Activated CD8-positive, alpha-beta memory T cell treated with anti-CD3 and anti-CD28 coated beads, Interleukin-2, amount 50 U/mL, for 4 hours (primary cell): Measurements from ENCODE around the gene LHX1.

Source experiments
- DNase-seq: peaks from one replicate; pipeline ENCODE4 v3.0.0-alpha.2; 2020

LHX1 gene

GRCh38 chr17:36937001-36937958 is at the start of gene LHX1:
TSS of gene LHX1 (plus strand) at chr17:36937475. CDS start at chr17:36938198, 723 bp downstream.
- no peak for DNase-seq

GRCh38 chr17:36888236-36888951 is 48.9 kb upstream of the LHX1 start:
- DNase-seq, result no peak

GRCh38 chr17:36889770-36890349 is 47.4 kb upstream of the LHX1 start:
- no peak for DNase-seq

GRCh38 chr17:36890398-36891168 is 46.7 kb upstream of the LHX1 start:
- no peak for DNase-seq

- DNase-seq, result no peak
Observed at GRCh38 chr17:36892112-36892838, 45.0 kb upstream of the LHX1 start.

- DNase-seq, result no peak
Observed at GRCh38 chr17:36894177-36894576, 43.1 kb upstream of the LHX1 start.

- DNase-seq, result no peak
Observed at GRCh38 chr17:36894925-36895324, 42.4 kb upstream of the LHX1 start.

- DNase-seq, result no peak
Observed at GRCh38 chr17:36899250-36900159, 37.8 kb upstream of the LHX1 start.

GRCh38 chr17:36900160-36900512 is 37.1 kb upstream of the LHX1 start:
- DNase-seq, result no peak

- DNase-seq, result no peak
Observed at GRCh38 chr17:36901506-36901905, 35.8 kb upstream of the LHX1 start.

GRCh38 chr17:36907407-36907806 is 29.9 kb upstream of the LHX1 start:
- no peak for DNase-seq

- DNase-seq, result no peak
Observed at GRCh38 chr17:36910513-36910912, 26.8 kb upstream of the LHX1 start.

- no peak for DNase-seq
Observed at GRCh38 chr17:36911001-36911400, 26.3 kb upstream of the LHX1 start.

- DNase-seq, result no peak
Observed at GRCh38 chr17:36913132-36913531, 24.1 kb upstream of the LHX1 start.

GRCh38 chr17:36918211-36918691 is 19.0 kb upstream of the LHX1 start:
- DNase-seq, result no peak

GRCh38 chr17:36919407-36919968 is 17.8 kb upstream of the LHX1 start:
- DNase-seq, result no peak

- no peak for DNase-seq
Observed at GRCh38 chr17:36920032-36921005, 17.0 kb upstream of the LHX1 start.

GRCh38 chr17:36921095-36921851 is 16.0 kb upstream of the LHX1 start:
- DNase-seq, result no peak

- no peak for DNase-seq
Observed at GRCh38 chr17:36922175-36922574, 15.1 kb upstream of the LHX1 start.
